ENCODE measurements around the gene MGRN1.

DNA sequence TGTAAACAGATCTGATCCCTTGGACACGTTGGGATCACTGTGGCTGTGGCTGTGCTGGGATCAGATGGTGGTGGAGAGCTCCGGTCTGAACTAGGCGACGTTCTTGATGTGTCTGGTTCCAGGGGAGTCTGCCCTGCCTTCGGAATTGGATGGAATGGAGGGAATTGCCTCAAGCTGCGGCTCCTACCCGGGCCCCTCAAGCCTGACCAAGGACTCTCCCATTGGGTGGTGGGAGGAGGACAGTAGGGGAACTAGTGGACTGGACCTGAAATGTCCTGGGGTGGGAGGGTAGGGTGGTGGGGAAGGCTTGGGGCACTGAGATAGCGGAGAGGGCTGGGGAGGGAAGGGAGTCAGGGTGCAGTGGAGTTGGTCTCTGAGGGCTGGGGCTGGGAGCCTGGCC is 6.7 kb upstream of the MGRN1 start:
- TF ChIP-seq, protein P1, sequence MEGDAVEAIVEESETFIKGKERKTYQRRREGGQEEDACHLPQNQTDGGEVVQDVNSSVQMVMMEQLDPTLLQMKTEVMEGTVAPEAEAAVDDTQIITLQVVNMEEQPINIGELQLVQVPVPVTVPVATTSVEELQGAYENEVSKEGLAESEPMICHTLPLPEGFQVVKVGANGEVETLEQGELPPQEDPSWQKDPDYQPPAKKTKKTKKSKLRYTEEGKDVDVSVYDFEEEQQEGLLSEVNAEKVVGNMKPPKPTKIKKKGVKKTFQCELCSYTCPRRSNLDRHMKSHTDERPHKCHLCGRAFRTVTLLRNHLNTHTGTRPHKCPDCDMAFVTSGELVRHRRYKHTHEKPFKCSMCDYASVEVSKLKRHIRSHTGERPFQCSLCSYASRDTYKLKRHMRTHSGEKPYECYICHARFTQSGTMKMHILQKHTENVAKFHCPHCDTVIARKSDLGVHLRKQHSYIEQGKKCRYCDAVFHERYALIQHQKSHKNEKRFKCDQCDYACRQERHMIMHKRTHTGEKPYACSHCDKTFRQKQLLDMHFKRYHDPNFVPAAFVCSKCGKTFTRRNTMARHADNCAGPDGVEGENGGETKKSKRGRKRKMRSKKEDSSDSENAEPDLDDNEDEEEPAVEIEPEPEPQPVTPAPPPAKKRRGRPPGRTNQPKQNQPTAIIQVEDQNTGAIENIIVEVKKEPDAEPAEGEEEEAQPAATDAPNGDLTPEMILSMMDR (conservative IDR thresholded peaks at IDR 0.05 in 1 of 2, IDR thresholded peaks at IDR 0.05 in 1 of 2; ENCODE audit: extremely low read depth in 1 of 2, insufficient read depth in 1 of 2, low read depth in 1 of 2, low read length in 2 of 2), result no peak
- no peak for TF ChIP-seq EZH2 (IDR thresholded peaks at IDR 0.05; ENCODE audit: borderline replicate concordance, low read length)

Measured in mammary epithelial cell (primary cell).